ENCODE results near the gene TAB2.

- TF ChIP-seq CTCF (IDR thresholded peaks at IDR 0.05) (no peak), EP300 (IDR thresholded peaks at IDR 0.05) (no peak), POLR2A (IDR thresholded peaks at IDR 0.05) (no peak)
Measured at GRCh38 chr6:149400050-149400449, 82.5 kb downstream of the TAB2 start, which contains the start of gene SUMO4.
